ENCODE data around the gene SNX30. TPM values are rescaled to one million over a fixed set of nuclear protein-coding genes. Genes with fewer than 3 reads are reported as not detected.

The SNX30 gene
- total RNA-seq, 1 experiment from 2014 or later: 12.7 TPM

DNA sequence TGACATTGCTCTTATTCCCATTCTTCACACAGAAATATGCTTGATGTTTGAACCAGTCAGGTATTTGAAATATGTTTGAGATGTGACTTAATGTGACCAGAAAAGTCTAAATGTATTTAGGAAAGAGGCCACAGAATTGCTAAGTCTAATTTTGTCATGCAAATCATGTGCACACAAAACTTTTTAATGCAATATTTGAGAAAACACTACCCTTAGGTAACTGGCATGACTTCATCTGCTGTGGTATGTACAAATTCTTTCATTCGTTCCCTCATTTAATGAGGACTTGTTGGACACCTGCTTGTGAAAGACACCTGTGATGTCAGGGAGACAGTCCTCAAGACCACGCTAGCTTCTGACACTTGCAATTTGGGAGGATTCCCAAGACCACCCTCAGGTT, 161.2 kb downstream of the SNX30 start:
- no peaks in the 10 kb centered on the region for H3K9me3 ChIP-seq (ENCODE audit: control insufficient read depth in 1 of 2, insufficient read depth in 1 of 2, low read depth in 1 of 2, low read length in 2 of 2)
- no peaks in the 10 kb centered on the region for H3K36me3 ChIP-seq (ENCODE audit: control insufficient read depth in 1 of 2, insufficient read depth in 2 of 2, low read length in 2 of 2)
- H3K4me3 ChIP-seq (replicated peaks in 1 of 2; ENCODE audit: low read depth in 1 of 2, low read length in 2 of 2): no peak overlapping the region
- no peak overlapping the region for H3K4me2 ChIP-seq (ENCODE audit: low read length)
- H3K4me1 ChIP-seq (ENCODE audit: control insufficient read depth in 1 of 2, insufficient read depth in 2 of 2, low read length in 2 of 2): no peaks in the 10 kb centered on the region
- no peak overlapping the region for H3K9ac ChIP-seq (ENCODE audit: low read length)
- H3K9me2 ChIP-seq (ENCODE audit: insufficient read depth): no peaks in the 10 kb centered on the region; the same call in 1 of the 2 replicates
- RAD21 ChIA-PET (ENCODE audit: low non-redundant PET in 1 of 2, low total read pairs in 2 of 2, uncharacterized antibody in 2 of 2, unreplicated experiment in 2 of 2): no interaction called here
- DNase-seq (ENCODE audit: low read depth, low spot score) (no peak), ATAC-seq (no peak)
- no peaks in the 10 kb centered on the region for H3K27me3 ChIP-seq (ENCODE audit: insufficient read depth, low read length)
- BruUV-seq (replicated peaks): no TSS peak
- no peak overlapping the region for H2AFZ ChIP-seq (ENCODE audit: low read depth, low read length, poor library complexity, severe bottlenecking)
- POLR2A ChIA-PET: no interaction called here
- intact Hi-C loops (cut with micrococcal nuclease): no loop called here
- H3K79me2 ChIP-seq (ENCODE audit: insufficient read depth, low read length): no peaks in the 10 kb centered on the region
- CTCF ChIA-PET: interaction anchor here (1.1 kb wide), 1 partner anchor 9 kb away, joined by 5 read pairs; no protein-coding TSS in a partner anchor
- TF ChIP-seq ZFX (IDR thresholded peaks at IDR 0.05) (no peak), CEBPB (IDR thresholded peaks at IDR 0.05; ENCODE audit: low read depth) (no peak), EGR1 (IDR thresholded peaks at IDR 0.05; ENCODE audit: low read depth) (no peak), POLR2A (IDR thresholded peaks at IDR 0.05; ENCODE audit: borderline replicate concordance, extremely low read depth, insufficient read depth, insufficient read length) (no peak), CBX3 (IDR thresholded peaks at IDR 0.05; ENCODE audit: low read depth) (no peak), POLR2AphosphoS5 (IDR thresholded peaks at IDR 0.05; ENCODE audit: low read depth, low read length) (no peak), SRF (IDR thresholded peaks at IDR 0.05; ENCODE audit: low read depth) (no peak), EZH2 (IDR thresholded peaks at IDR 0.05) (no peak), EZH2phosphoT487 (IDR thresholded peaks at IDR 0.05; ENCODE audit: borderline replicate concordance) (no peak)
- TF ChIP-seq, protein P1, sequence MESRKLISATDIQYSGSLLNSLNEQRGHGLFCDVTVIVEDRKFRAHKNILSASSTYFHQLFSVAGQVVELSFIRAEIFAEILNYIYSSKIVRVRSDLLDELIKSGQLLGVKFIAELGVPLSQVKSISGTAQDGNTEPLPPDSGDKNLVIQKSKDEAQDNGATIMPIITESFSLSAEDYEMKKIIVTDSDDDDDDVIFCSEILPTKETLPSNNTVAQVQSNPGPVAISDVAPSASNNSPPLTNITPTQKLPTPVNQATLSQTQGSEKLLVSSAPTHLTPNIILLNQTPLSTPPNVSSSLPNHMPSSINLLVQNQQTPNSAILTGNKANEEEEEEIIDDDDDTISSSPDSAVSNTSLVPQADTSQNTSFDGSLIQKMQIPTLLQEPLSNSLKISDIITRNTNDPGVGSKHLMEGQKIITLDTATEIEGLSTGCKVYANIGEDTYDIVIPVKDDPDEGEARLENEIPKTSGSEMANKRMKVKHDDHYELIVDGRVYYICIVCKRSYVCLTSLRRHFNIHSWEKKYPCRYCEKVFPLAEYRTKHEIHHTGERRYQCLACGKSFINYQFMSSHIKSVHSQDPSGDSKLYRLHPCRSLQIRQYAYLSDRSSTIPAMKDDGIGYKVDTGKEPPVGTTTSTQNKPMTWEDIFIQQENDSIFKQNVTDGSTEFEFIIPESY (IDR thresholded peaks at IDR 0.05; ENCODE audit: extremely low read depth, insufficient replicate concordance, low read length): no peak
- TF ChIP-seq, protein P2, sequence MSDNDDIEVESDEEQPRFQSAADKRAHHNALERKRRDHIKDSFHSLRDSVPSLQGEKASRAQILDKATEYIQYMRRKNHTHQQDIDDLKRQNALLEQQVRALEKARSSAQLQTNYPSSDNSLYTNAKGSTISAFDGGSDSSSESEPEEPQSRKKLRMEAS (IDR thresholded peaks at IDR 0.05): no peak
- TF ChIP-seq, protein P3, sequence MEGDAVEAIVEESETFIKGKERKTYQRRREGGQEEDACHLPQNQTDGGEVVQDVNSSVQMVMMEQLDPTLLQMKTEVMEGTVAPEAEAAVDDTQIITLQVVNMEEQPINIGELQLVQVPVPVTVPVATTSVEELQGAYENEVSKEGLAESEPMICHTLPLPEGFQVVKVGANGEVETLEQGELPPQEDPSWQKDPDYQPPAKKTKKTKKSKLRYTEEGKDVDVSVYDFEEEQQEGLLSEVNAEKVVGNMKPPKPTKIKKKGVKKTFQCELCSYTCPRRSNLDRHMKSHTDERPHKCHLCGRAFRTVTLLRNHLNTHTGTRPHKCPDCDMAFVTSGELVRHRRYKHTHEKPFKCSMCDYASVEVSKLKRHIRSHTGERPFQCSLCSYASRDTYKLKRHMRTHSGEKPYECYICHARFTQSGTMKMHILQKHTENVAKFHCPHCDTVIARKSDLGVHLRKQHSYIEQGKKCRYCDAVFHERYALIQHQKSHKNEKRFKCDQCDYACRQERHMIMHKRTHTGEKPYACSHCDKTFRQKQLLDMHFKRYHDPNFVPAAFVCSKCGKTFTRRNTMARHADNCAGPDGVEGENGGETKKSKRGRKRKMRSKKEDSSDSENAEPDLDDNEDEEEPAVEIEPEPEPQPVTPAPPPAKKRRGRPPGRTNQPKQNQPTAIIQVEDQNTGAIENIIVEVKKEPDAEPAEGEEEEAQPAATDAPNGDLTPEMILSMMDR (IDR thresholded peaks at IDR 0.05 in 2 of 3, conservative IDR thresholded peaks at IDR 0.05 in 1 of 3; ENCODE audit: borderline replicate concordance in 1 of 3, insufficient read depth in 1 of 3, low read depth in 2 of 3, low read length in 2 of 3): no peak
- TF ChIP-seq, protein P4, sequence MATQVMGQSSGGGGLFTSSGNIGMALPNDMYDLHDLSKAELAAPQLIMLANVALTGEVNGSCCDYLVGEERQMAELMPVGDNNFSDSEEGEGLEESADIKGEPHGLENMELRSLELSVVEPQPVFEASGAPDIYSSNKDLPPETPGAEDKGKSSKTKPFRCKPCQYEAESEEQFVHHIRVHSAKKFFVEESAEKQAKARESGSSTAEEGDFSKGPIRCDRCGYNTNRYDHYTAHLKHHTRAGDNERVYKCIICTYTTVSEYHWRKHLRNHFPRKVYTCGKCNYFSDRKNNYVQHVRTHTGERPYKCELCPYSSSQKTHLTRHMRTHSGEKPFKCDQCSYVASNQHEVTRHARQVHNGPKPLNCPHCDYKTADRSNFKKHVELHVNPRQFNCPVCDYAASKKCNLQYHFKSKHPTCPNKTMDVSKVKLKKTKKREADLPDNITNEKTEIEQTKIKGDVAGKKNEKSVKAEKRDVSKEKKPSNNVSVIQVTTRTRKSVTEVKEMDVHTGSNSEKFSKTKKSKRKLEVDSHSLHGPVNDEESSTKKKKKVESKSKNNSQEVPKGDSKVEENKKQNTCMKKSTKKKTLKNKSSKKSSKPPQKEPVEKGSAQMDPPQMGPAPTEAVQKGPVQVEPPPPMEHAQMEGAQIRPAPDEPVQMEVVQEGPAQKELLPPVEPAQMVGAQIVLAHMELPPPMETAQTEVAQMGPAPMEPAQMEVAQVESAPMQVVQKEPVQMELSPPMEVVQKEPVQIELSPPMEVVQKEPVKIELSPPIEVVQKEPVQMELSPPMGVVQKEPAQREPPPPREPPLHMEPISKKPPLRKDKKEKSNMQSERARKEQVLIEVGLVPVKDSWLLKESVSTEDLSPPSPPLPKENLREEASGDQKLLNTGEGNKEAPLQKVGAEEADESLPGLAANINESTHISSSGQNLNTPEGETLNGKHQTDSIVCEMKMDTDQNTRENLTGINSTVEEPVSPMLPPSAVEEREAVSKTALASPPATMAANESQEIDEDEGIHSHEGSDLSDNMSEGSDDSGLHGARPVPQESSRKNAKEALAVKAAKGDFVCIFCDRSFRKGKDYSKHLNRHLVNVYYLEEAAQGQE (IDR thresholded peaks at IDR 0.05; ENCODE audit: low read depth): no peak
- H3K27ac ChIP-seq (ENCODE audit: low read depth, low read length): no peak overlapping the region
- H4K20me1 ChIP-seq (ENCODE audit: insufficient read depth): no peaks in the 10 kb centered on the region
